GM06990 (cell line): ENCODE data around the gene CFH.

Experiments
- DNase-seq: peaks from one replicate; pipeline ENCODE4 v3.0.0-alpha.2; 2011; ENCODE audit not compliant: insufficient read length; ENCODE audit errors: extremely low read depth
- H3K27me3 ChIP-seq: replicated peaks from 2 replicates; pipeline ENCODE4 v1.6.0; 2011; ENCODE audit warnings: low read length; ENCODE audit not compliant: control insufficient read depth, insufficient read depth
- H3K36me3 ChIP-seq: 2 replicates; pipeline ENCODE4 v1.5.1; 2011; ENCODE audit warnings: low read length; ENCODE audit not compliant: control insufficient read depth, insufficient read depth
- H3K4me3 ChIP-seq: replicated peaks from 2 replicates; pipeline ENCODE4 v1.5.1; 2011; ENCODE audit warnings: low read depth, mild to moderate bottlenecking, control low read depth, low read length
- TF ChIP-seq, protein P1 (sequence below): IDR thresholded peaks from 2 replicates; pipeline ENCODE4 v1.5.1; 2011; ENCODE audit warnings: low read length, control low read depth, mild to moderate bottlenecking, inconsistent platforms; ENCODE audit not compliant: insufficient read depth, poor library complexity, severe bottlenecking

The CFH gene

DNA sequence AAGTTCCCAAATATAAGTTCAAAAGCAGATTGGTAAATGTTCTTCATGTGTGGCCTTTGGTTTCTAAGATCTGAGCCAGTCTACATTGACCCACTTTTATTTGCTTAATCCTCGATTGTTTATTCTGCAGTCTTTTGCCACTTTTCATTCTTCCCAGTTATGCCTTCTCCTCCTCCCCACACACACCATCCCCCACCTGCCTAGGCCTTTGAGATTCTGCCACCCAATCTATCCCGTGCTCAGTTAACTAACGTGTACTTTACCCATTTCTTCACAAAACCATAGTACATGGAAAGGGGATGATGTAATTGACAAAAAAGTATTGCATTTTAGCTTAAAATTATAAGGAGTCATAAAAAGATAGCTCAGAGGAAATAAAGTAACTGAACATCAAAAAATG is 3.7 kb downstream of the CFH start:
- no peak for DNase-seq
- Histone ChIP-seq H3K27me3 (no peaks in the 10 kb centered on the region), H3K4me3 (no peak overlapping the region), H3K36me3 (no peaks in the 10 kb centered on the region)
- TF ChIP-seq, protein P1, sequence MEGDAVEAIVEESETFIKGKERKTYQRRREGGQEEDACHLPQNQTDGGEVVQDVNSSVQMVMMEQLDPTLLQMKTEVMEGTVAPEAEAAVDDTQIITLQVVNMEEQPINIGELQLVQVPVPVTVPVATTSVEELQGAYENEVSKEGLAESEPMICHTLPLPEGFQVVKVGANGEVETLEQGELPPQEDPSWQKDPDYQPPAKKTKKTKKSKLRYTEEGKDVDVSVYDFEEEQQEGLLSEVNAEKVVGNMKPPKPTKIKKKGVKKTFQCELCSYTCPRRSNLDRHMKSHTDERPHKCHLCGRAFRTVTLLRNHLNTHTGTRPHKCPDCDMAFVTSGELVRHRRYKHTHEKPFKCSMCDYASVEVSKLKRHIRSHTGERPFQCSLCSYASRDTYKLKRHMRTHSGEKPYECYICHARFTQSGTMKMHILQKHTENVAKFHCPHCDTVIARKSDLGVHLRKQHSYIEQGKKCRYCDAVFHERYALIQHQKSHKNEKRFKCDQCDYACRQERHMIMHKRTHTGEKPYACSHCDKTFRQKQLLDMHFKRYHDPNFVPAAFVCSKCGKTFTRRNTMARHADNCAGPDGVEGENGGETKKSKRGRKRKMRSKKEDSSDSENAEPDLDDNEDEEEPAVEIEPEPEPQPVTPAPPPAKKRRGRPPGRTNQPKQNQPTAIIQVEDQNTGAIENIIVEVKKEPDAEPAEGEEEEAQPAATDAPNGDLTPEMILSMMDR, result no peak

DNA sequence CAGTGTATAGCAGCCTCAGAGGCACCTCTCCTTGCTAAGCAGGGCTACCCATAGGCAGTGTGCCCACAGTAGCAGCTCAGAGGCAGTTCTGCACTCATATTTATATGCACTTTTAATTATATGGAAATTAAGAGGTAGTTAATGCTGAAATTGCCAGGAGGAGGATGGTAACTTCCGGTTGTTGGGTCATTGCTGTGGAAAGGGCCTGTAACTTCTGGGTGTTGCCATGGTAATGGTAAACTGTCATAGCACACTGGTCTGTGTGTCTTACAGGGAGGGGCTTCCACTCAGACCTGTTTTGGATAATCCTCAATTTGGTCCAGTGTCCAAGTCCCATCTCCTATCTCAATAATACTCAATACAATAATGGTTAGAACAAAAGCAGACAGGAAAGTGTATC is 7.6 kb downstream of the CFH start:
- H3K36me3 ChIP-seq, result no peaks in the 10 kb centered on the region
- TF ChIP-seq, protein P1, result no peak
- no peak for DNase-seq
- no peaks in the 10 kb centered on the region for H3K27me3 ChIP-seq
- no peak overlapping the region for H3K4me3 ChIP-seq

DNA sequence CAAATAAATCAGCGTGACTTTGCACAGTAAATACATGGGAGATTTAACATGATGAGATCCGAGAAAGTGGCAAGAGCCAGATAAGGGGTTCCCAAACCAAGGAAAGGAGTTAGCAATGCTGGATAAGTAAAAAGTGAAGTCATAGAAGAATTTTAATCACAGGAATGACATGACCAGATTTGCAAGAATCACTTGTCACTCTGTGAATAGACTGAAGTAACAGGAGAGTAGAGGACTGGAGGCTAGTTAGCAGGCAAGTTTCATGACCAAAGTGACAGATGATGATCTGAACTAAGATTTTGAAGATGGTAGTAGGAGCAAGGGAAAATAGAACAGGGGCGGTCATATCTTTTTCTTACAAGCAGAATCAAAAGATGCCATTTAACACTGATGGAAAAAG is 8.4 kb downstream of the CFH start:
- TF ChIP-seq, protein P1, result no peak
- H3K4me3 ChIP-seq, result no peak overlapping the region
- no peak for DNase-seq
- H3K36me3 ChIP-seq, result no peaks in the 10 kb centered on the region
- H3K27me3 ChIP-seq, result no peaks in the 10 kb centered on the region

DNA sequence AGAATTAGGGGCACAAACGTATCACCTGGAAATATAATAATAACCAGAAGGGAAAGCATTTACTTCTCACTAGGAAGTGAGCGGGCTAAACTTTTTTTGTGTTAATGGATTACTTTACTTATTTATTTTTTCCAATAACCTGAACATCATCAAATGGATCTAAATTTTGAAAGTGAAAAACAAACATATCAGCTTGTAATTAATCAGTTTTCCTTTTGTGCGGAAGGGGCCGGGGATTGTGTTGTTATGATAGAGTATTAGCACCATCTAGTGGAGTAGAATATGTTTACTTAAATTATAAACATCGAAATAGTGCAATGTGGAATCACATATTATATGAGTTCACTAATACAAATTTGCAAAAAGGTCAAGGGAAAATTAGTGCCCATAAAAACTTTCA is 9.0 kb downstream of the CFH start:
- Histone ChIP-seq H3K4me3 (no peak overlapping the region), H3K27me3 (no peaks in the 10 kb centered on the region), H3K36me3 (no peaks in the 10 kb centered on the region)
- no peak for DNase-seq
- TF ChIP-seq, protein P1, result peak; percentile 47

DNA sequence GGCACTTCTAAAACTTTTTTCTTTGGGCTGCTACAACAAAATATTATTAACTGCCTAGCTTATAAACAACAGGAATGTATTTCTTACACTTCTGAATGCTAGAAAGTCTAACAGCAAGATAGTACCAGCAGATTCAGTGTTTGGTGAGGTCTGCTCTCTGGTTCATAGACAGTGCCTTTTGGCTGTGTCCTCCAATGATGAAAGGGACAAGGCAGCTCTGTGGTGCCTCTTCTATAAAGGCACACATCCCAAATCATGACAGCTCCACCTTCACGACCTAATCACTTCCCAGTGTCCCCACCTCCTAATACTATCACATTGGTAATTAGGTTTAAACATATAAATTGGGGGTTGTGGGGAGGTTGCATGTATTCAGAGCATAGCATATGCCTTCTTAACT is 9.5 kb downstream of the CFH start:
- no peak for DNase-seq

DNA sequence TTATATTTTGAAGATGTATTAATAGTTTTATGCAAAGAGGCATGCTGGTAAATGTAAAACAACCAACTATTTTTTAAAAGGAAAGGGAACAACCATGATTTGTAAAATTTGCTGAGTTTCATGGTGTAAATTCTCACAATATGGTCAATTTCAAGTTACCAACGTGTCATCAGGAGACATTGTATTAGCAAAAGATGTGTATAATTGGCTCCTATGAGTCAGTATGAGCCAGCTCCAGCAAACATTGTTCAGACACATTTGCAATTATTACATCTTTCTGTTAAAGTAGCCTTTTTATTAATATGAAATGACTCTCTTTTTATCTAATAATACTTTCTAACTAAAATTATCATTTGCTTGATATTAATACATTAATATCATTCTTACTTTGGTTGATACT is 15.3 kb downstream of the CFH start:
- DNase-seq, result no peak
- H3K36me3 ChIP-seq, result no peaks in the 10 kb centered on the region
- TF ChIP-seq, protein P1, result no peak
- H3K27me3 ChIP-seq, result no peaks in the 10 kb centered on the region
- no peak overlapping the region for H3K4me3 ChIP-seq

More for the DNA sequence above, 9.5 kb downstream of the CFH start:
- H3K36me3 ChIP-seq, result no peaks in the 10 kb centered on the region
- no peak overlapping the region for H3K4me3 ChIP-seq
- TF ChIP-seq, protein P1, result no peak
- H3K27me3 ChIP-seq, result no peaks in the 10 kb centered on the region
